ENCODE measurements around the gene BACH1. TPM values are rescaled to one million over a fixed set of nuclear protein-coding genes. Genes with fewer than 3 reads are reported as not detected.
"Not testable (repeated sequence)": the region's sequence is repeated elsewhere in the genome, so short reads cannot be mapped to it uniquely, and the experiment has no call there.

The BACH1 gene
- total and polyA plus RNA-seq, 10 of the 15 experiments (the other 5 are each of a cell fraction or from before 2014, with no cell fraction given): 3.2 to 25.7 (median 10.5) TPM

DNA sequence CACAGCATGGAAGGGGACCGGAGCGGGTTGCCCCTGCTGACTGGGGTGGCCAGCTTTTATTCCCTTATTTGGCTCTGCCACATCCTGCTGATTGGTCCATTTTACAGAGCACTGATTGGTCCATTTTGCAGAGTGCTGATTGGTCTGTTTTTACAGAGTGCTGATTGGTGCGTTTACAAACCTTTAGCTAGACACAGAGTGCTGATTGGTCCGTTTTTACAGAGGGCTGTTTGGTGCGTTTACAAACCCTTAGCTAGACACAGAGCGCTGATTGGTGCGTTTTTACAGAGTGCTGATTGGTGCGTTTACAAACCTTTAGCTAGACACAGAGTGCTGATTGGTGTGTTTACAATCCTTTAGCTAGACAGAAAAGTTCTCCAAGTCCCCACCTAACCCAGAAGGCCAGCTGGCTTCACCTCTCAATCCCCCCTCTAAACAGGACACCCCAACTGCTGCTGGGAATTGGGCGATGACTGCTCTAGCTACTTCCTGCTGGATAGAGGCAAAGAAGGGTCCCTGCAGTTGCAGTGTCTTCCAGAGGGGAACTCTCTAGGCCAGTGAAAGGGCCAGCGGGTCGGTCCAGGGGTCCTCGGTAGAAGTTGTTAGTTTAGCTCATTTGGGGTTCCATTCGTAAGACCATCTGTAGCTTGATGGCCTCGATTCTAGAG lies 56.5 kb downstream of the BACH1 start:
- H3K4me1 ChIP-seq (ENCODE audit: control insufficient read depth, insufficient read depth, low read length); H3K27ac ChIP-seq (ENCODE audit: control insufficient read depth, insufficient read depth); FAIRE-seq; BruUV-seq (replicated peaks); ATAC-seq; intact Hi-C loops (cut with micrococcal nuclease; ENCODE audit: unreplicated experiment); H3K36me3 ChIP-seq (ENCODE audit: control insufficient read depth in 2 of 2, insufficient read depth in 2 of 2, low read length in 1 of 2); RAD21 ChIA-PET (ENCODE audit: unreplicated experiment); DNase-seq (ENCODE audit: low read depth, low spot score); H3K9me3 ChIP-seq (replicated peaks; ENCODE audit: control insufficient read depth, insufficient read depth, low read length); H3K4me2 ChIP-seq (ENCODE audit: control insufficient read depth, insufficient read depth); in situ Hi-C loops (cut with MboI); H3K4me3 ChIP-seq; POLR2A ChIA-PET; H3K79me2 ChIP-seq (ENCODE audit: control insufficient read depth, insufficient read depth, low read length); H3K27me3 ChIP-seq (replicated peaks in 1 of 2; ENCODE audit: control insufficient read depth in 2 of 2, insufficient read depth in 2 of 2, low read length in 1 of 2); H3K9ac ChIP-seq (ENCODE audit: control insufficient read depth, insufficient read depth, low read length); H2AFZ ChIP-seq (ENCODE audit: control insufficient read depth, low read depth, low read length); H4K20me1 ChIP-seq (ENCODE audit: control insufficient read depth, insufficient read depth): not testable (repeated sequence)
- ChIA-PET SMC1A (ENCODE audit: uncharacterized antibody, unreplicated experiment) (interaction anchor here (1.1 kb wide), 1 partner anchor 268 kb away, joined by 3 read pairs; no protein-coding TSS in a partner anchor), CTCF (interaction anchor here (0.7 to 1.8 kb wide), 2 partner anchors 21 to 191 kb away, joined by 3 to 5 read pairs; no protein-coding TSS in a partner anchor)
- 97% methylated on average over 14 of the region's 14 CpGs for WGBS (ENCODE audit: insufficient coverage, insufficient replicate concordance, low lambda C conversion rate, missing lambda C conversion rate)
- TF ChIP-seq NFYB (IDR thresholded peaks at IDR 0.05; ENCODE audit: insufficient read depth, low read depth, low read length): 0 out of 2 replicates have a peak, but pooled peaks have one; percentile 48

DNA sequence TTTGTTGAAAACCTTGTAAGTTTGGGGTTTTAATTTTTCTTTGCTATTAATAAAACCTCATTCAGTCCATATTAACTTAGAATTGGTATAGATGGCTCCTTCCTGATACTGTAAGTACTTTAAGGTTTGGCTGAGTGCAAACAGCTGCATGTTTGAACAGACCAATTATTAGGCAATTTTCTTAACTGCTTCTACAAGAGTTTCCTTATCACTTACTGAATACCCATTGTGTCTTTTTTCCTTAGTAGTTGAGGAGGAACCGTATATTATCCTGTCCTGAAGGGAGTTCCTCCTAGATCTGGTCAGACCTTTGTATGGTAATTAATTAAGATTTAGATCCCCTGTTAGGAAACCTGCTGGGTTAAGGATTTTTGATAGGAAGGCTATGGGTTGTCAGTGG lies 57.6 kb downstream of the BACH1 start:
- CTCF ChIA-PET; POLR2A ChIA-PET; H3K9me3 ChIP-seq (replicated peaks; ENCODE audit: control insufficient read depth, insufficient read depth, low read length); H3K36me3 ChIP-seq (ENCODE audit: control insufficient read depth in 2 of 2, insufficient read depth in 2 of 2, low read length in 1 of 2); ATAC-seq; RAD21 ChIA-PET (ENCODE audit: unreplicated experiment); H3K4me1 ChIP-seq (ENCODE audit: control insufficient read depth, insufficient read depth, low read length); FAIRE-seq; H3K27me3 ChIP-seq (replicated peaks in 1 of 2; ENCODE audit: control insufficient read depth in 2 of 2, insufficient read depth in 2 of 2, low read length in 1 of 2); intact Hi-C loops (cut with micrococcal nuclease; ENCODE audit: unreplicated experiment); in situ Hi-C loops (cut with MboI); SMC1A ChIA-PET (ENCODE audit: uncharacterized antibody, unreplicated experiment); H4K20me1 ChIP-seq (ENCODE audit: control insufficient read depth, insufficient read depth); H2AFZ ChIP-seq (ENCODE audit: control insufficient read depth, low read depth, low read length); H3K9ac ChIP-seq (ENCODE audit: control insufficient read depth, insufficient read depth, low read length); H3K27ac ChIP-seq (ENCODE audit: control insufficient read depth, insufficient read depth); DNase-seq (ENCODE audit: low read depth, low spot score); H3K4me2 ChIP-seq (ENCODE audit: control insufficient read depth, insufficient read depth); H3K79me2 ChIP-seq (ENCODE audit: control insufficient read depth, insufficient read depth, low read length); H3K4me3 ChIP-seq; BruUV-seq (replicated peaks): not testable (repeated sequence)
- WGBS (ENCODE audit: insufficient coverage, insufficient replicate concordance, low lambda C conversion rate, missing lambda C conversion rate): 100% methylated on average over 1 of the region's 1 CpG

DNA sequence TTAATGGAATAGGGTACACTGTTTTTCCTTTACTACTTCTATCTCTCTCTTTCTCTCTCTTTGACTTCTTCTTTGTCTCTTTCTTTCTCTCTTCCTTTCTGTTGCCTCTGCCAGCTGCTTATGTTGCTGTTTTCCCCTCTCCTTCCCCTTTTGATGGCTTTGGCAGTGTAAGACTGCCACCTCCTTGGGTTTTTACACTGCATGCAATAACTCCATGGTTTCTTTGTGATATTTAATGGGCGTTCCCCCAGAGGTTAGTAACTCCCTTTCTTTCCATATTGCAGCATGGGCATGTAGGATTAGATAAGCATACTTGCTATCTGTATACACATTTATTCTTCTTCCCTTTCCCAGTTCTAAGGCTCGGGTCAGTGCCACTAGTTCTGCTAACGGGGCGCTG lies 58.1 kb downstream of the BACH1 start:
- BruUV-seq (replicated peaks); H4K20me1 ChIP-seq (ENCODE audit: control insufficient read depth, insufficient read depth); H3K4me3 ChIP-seq; intact Hi-C loops (cut with micrococcal nuclease; ENCODE audit: unreplicated experiment); FAIRE-seq; H3K4me1 ChIP-seq (ENCODE audit: control insufficient read depth, insufficient read depth, low read length); H3K36me3 ChIP-seq (ENCODE audit: control insufficient read depth in 2 of 2, insufficient read depth in 2 of 2, low read length in 1 of 2); H3K27me3 ChIP-seq (replicated peaks in 1 of 2; ENCODE audit: control insufficient read depth in 2 of 2, insufficient read depth in 2 of 2, low read length in 1 of 2); H3K27ac ChIP-seq (ENCODE audit: control insufficient read depth, insufficient read depth); SMC1A ChIA-PET (ENCODE audit: uncharacterized antibody, unreplicated experiment); RAD21 ChIA-PET (ENCODE audit: unreplicated experiment); ATAC-seq; DNase-seq (ENCODE audit: low read depth, low spot score); H3K79me2 ChIP-seq (ENCODE audit: control insufficient read depth, insufficient read depth, low read length); H3K4me2 ChIP-seq (ENCODE audit: control insufficient read depth, insufficient read depth); H3K9me3 ChIP-seq (replicated peaks; ENCODE audit: control insufficient read depth, insufficient read depth, low read length); CTCF ChIA-PET; POLR2A ChIA-PET; in situ Hi-C loops (cut with MboI); H3K9ac ChIP-seq (ENCODE audit: control insufficient read depth, insufficient read depth, low read length); H2AFZ ChIP-seq (ENCODE audit: control insufficient read depth, low read depth, low read length): not testable (repeated sequence)
- WGBS (ENCODE audit: insufficient coverage, insufficient replicate concordance, low lambda C conversion rate, missing lambda C conversion rate): 79% methylated on average over 4 of the region's 4 CpGs

Data from GM12878 (cell line).